HG02852 (cell line): ENCODE results near the gene SLC26A1.
A peak's percentile ranks its signal among the peaks of the same experiment; 100 is the strongest.

Experiments used
- ATAC-seq: cut with Tn5 transposase; IDR thresholded peaks from one replicate; pipeline ENCODE4 v1.9.1; 2021; ENCODE audit warnings: mild to moderate bottlenecking, moderate library complexity; ENCODE audit not compliant: unreplicated experiment

SLC26A1 gene

DNA sequence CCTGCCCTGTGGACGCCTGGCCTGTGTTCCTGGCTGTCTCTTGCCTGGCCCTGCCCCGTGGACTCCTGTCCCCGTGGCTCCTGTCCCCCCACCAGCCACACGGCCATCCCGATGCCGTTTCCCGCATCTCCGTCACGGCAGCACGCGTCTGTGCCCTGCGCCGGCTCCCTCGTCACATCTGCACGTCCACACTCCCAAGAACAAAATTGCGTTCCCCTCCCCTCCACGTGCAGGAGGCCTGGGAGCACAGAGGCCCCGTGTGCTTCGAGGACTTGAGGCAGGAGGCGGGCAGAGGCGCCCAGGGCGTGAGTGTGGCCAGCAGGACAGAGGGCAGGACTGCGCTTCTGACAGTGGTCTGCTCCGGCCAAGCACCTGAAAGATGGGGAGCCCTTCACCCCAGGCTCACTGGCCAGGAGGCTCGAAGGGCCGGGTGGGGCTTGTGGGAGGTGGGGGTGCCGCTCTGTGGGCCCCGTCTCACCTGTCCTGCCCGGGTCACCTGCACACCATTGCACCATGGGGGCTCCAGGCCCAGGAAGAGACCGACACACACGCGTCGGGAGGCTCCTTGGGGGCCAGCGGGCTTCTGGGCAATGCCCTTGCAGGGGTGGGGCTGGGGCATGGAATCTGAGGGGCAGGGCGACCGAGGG is 35.5 kb upstream of the SLC26A1 start:
- no peak for ATAC-seq

DNA sequence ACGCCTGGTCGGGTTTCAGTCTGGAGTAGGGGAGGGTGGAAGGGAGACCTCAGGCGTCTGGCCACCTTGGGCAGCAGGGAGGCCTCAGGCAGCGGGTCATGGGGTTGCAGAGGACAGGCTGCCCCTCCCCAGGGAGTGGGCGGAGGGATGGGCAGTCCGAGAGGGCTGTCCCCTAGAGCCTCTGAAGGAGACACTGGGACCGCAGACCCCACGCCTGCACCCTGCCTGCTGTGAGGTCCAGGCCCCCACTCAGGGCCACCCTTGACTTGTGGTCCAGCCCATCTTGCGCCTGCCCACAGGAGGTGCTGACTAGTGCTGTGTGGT is 34.7 kb upstream of the SLC26A1 start:
- no peak for ATAC-seq

DNA sequence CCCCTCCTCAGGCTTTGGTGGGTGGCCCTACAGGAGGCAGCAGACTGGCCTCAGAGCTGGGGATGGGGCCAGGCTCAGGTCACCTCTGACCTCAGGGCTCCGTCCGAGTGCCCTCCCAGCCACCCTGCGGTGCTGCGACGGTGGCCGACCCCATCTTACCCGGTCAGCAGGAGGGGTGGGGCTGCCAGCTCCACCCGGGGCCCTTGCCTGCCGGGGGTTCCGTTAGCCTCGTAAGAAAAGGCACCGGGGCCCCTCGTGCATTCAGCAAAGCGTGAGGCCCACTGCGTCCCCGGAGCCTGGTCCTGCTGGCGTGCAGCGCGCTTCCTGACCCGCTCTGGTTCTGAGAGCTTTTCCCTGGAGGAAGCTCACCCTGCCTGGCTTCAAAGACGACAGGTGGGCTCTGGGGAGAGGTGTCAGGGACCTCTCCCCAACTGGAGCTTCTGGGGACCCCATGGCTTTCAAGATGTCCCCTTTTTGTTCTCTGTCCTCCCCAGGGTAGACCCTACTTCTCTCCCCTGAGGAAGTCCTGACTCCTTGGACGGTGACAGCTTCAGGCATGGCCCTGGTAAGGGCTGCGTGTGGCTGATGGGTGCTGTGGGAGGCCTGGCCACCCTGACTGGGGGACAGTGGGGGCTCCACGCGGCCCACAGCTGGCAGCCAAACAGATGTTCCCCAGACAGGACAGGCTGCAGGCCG is 34.2 kb upstream of the SLC26A1 start:
- ATAC-seq = no peak

DNA sequence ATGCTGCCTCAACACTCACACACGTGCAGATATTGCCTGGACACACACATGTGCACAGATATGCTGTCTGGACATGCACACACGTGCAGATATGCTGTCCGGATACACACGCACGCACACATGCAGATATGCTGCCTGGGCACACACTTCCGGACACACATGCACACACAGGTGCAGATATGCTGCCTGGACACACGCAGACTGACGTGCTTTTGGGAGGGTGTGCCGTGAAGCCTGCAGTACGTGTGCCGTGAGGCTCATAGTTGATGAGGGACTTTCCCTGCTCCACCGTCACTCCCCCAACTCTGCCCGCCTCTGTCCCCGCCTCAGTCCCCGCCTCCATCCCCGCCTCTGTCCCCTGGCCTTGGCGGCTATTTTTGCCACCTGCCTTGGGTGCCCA is 32.9 kb upstream of the SLC26A1 start:
- ATAC-seq = peak; percentile 69

DNA sequence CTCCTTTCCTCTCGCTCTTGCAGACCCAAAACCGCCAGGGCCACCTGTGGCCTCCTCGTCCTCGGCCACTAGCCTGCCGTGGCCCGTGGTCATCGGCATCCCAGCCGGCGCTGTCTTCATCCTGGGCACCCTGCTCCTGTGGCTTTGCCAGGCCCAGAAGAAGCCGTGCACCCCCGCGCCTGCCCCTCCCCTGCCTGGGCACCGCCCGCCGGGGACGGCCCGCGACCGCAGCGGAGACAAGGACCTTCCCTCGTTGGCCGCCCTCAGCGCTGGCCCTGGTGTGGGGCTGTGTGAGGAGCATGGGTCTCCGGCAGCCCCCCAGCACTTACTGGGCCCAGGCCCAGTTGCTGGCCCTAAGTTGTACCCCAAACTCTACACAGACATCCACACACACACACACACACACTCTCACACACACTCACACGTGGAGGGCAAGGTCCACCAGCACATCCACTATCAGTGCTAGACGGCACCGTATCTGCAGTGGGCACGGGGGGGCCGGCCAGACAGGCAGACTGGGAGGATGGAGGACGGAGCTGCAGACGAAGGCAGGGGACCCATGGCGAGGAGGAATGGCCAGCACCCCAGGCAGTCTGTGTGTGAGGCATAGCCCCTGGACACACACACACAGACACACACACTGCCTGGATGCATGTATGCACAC is 31.8 kb upstream of the SLC26A1 start:
- no peak for ATAC-seq

DNA sequence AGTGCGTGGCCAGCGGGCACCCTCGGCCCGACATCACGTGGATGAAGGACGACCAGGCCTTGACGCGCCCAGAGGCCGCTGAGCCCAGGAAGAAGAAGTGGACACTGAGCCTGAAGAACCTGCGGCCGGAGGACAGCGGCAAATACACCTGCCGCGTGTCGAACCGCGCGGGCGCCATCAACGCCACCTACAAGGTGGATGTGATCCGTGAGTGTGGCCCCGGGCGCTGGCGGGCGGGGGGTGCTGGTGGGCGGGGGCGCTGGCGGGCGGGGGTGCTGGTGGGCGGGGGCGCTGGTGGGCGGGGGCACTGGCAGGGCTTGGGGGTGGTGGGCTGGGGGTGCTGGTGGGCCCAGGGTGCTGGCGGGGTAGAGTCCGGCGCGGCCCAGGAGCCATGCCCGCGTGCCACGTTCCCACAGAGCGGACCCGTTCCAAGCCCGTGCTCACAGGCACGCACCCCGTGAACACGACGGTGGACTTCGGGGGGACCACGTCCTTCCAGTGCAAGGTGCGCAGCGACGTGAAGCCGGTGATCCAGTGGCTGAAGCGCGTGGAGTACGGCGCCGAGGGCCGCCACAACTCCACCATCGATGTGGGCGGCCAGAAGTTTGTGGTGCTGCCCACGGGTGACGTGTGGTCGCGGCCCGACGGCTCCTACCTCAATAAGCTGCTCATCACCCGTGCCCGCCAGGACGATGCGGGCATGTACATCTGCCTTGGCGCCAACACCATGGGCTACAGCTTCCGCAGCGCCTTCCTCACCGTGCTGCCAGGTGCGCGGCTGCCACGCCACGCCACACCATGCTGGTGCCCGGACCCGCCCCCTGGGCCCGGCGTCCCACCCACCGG is 30.9 kb upstream of the SLC26A1 start:
- ATAC-seq = no peak

DNA sequence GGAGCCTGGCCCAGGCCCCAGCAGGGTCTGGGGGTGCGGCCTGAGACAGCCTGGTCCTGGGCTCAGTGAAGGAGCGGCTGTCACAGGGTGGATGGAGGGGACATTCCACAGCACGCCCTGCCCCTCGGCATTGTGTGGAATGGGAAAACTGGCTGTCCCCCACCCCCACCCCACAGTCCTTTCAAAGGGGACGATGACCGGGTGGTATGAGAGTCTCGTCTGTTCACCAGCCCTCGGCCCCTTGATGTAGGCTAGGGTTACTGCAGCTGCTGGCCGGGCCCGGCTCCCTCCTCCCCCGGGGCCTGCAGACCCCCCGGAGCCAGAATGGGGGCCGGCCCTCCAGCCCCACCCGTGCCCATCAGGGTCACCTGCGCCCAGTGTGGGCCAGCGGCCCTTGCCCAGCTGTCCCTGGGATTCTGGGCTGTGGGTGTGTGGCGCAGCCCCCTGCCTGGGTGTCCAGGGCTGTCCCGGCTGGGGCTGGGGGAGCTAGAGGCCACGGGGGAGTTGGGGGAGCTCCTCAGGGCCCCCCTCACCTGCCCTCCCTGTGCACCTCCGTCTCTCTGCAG is 30.0 kb upstream of the SLC26A1 start:
- ATAC-seq = no peak

DNA sequence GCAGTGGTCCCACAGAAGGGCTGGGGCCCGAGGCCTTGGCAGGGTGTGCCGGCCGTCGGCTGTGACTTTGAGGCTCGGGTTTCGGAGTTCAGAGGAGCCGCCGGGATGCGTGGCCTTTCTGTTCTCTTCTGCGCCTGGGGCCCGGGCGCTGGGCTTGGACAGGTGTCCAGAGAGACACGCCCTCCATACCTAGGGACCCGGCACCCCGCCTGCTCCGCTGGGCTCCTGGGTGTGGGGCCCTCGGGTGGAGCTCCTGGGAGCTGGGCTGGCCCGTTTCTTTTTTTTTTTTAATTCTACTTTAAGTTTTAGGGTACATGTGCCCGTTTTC is 29.5 kb upstream of the SLC26A1 start:
- no peak for ATAC-seq

DNA sequence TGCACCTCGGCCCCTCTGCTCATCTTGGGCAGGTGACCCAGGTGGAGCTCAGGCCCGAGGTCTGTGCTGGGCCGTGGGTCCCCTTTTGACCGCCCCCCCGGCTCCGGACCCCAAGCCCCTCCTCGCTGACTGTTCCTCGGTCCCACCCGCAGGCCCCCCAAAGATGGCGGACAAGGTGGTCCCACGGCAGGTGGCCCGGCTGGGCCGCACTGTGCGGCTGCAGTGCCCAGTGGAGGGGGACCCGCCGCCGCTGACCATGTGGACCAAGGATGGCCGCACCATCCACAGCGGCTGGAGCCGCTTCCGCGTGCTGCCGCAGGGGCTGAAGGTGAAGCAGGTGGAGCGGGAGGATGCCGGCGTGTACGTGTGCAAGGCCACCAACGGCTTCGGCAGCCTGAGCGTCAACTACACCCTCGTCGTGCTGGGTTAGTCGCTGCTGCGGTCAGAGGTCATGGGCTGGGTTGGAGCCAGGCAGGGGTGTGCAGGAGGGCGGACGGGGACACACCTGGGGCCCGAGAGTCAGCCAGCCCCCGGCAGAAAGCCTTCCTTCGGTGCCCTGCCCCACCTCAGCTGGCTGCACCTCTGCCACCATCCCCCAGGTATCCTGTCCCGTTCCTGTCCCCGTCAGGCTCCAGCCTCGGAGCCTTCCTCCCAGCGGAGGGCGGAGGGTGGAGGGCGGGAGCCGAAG is 29.0 kb upstream of the SLC26A1 start:
- ATAC-seq = no peak

DNA sequence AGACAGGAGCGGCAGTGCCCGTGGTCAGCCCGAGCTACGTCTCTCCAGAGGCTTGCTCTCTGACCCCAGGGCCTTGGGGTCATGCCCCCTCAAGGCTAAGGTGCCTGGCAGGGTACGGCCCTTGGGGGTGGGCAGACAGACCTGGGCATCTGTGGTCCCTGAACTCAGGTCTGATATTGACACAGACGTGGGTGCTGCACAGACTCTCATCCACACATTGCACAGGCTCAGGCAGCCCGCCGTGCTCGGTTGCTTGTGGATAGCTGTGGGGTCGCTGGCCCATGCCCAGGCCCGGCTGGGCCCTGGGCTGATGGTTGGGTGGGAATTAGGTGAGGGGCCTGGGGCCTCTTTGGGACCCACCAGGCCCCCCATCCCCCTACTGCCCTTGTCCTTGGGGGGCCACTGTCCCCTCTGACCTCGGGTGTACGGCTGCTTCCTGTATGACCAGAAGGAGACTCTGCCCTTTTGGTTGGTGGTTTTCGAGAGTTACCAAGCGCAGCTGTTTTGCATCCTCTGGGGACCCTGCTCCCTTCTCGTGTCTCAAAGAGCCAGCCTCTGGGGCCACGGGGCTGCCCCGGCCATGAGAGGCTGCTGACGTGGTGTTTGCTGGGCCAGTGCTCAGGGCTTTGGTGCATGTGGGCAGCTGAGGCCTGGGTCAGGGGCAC is 28.3 kb upstream of the SLC26A1 start:
- peak; percentile 48 for ATAC-seq

DNA sequence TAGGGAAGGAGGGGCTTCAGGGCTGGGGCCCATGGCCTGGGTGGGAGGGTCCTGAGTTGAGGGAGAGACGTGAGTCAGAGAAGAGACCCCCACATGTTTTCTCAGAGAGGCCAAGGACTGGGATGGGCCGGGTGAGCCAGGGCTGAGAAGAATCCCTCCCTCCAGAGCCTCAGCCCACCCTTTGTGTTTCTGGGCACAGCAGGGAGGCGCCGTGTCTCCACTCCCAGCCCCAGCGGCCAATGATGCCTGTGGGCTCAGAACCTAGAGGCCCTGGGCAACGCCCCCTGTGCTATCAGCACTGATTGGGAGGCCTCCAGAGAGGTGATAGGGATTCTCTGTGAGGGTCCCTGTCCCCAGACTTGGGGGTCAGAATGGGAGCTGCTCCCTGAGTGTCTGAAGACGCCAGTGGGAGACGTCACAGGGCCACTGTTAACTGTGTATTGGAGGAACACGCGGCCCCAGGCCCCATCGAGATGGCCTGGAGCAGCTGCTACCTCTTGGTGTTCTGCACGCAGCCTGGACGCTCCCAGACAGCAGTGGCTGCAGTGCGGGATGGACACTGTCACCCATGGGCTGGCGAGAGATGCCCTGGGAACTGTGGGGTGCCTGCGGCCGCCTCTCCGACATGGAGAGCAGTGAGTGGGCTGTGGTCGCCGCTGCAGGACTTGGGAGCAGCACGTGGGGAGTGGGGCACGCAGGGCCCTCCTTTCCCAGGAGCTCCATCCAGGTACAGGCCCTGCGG is 26.7 kb upstream of the SLC26A1 start:
- no peak for ATAC-seq

DNA sequence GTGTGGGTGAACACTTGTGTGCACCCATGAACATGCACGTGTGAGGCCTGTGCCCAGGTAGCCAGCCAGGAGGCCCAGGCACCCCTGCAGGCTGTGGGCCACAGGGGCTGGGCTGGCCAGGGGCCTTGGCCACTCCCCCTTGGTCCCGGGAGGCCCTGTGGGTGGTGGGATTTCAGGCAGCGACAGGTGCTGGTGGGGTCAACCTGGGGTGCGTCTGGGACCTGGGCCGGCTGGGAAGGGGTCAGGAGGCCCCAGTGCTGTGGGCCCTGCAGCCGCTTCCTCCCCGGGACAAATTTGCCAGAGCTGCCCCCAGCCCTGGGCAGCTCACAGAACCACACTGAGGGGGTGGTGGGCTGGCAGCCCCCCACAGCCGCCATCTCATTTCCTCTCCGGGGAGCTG is 26.1 kb upstream of the SLC26A1 start:
- no peak for ATAC-seq

DNA sequence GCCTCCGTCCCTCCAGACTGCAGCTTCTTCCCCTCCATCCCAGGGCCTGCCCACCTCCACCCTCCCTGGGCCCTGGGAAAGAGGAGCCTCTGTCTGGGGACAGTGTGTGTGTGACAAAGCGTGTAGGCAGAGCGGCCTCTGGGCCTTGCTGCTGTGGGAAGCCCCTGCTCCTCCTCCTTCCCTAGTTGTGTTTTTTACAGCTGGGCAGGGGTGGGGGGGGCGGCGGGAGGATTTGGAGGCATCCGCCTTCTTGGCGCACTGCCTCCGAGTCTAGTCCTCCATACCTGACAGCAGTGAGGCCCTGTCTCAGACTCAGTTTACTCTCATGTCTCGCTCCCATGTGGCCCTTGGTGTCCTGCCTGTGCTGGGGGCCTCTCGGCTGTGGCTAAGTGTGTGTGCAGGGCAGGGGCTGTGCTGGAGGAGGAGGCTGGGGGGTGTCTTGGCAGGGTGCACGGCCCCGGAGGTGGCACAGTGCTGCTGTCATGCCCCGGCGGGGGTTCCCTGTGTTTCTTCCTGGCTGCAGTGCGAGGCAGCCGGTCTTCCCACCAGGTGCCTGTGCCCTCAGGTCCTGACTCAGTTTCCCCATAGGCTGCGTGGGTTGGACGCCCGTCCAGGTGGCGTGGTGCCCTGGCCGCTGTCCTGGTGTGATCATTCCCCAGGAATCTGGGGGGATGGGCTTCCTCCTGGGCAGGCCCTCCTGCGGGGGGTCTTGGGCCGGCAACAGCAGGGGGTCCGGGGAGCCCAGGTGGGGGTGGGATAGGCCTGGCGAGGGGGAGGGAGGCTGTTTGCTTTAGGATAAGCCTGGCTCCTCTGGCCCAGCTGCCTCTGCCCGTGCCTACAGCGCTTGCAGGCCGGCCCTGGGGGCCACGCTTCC is 25.2 kb upstream of the SLC26A1 start:
- no peak for ATAC-seq

DNA sequence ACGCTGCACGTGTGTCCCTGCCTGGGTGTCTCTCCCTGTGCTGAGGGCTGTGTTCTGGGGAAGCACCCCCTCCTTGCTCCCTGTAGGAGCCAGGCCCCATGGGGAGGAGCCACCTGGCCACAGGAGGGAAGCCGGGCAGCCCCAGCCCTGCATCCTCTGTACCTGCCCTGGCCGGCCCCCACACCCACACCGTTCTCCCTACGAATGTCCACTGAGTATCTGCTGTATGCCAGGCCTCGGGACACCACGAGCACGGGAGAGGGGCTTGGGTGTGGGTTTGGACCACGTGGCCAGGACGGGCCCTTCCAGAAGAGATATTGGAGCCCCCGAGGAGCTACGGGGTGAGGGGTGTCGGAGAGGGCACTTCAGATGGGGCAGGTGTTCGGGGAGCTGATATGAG is 24.5 kb upstream of the SLC26A1 start:
- no peak for ATAC-seq

DNA sequence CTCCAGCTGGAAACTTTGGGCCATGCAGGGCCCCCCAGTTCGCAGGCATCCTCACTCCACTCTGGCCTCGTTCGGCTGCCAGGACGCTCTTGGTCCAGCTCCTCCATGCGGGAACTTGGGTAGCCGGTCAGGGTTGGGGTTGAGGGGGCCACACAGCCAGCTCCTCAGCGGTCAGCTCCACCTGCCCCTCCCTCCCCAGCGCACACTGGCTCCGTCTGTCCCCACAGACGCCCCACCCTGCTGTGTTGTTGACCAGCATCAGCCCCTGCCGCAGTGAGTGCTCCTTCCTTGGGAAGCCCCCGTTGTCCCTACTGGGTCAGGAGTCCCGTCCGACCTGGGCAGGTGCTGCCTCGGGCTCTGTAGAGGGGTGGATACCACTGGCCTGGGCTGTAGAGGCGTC is 24.0 kb upstream of the SLC26A1 start:
- no peak for ATAC-seq

DNA sequence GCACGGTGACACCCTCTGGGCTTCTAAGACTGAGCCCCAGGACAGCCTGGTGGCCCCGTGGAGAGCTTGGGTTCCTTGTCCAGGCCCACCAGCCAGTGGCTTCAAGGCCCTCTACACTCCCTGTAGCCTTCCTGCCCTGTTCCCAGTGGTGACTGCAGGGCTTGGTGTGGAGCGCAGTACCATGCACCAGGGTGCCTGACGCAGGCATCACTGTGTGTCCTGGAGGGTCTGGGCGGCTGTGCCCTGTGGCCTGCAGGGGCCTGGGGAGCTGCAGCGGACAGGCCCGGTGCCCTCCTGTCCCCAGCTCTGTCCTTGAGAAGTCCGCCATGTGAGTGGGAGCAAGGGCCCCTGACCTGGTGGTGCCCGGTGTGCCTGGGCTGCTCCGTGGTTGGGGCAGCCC is 22.5 kb upstream of the SLC26A1 start:
- no peak for ATAC-seq

DNA sequence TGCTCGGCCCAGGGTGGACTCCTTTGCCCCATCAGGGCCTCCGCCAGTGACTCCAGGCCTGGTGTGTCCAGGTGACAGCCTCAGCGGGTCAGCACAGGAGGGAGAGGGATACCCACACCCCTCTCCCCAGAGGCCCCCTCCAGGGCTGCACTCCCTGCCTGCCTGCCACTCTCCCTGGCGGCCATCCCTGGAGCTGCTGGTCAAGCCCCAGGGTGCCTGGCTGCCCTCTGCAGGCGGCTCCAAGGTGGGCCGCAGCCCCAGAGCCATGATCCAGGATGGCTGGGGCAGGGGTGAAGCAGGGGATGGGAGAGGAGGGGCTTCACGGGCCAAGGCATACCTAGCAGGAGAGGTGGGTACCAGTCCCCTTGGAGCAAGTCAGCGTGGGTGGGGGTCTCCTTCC is 22.0 kb upstream of the SLC26A1 start:
- no peak for ATAC-seq

DNA sequence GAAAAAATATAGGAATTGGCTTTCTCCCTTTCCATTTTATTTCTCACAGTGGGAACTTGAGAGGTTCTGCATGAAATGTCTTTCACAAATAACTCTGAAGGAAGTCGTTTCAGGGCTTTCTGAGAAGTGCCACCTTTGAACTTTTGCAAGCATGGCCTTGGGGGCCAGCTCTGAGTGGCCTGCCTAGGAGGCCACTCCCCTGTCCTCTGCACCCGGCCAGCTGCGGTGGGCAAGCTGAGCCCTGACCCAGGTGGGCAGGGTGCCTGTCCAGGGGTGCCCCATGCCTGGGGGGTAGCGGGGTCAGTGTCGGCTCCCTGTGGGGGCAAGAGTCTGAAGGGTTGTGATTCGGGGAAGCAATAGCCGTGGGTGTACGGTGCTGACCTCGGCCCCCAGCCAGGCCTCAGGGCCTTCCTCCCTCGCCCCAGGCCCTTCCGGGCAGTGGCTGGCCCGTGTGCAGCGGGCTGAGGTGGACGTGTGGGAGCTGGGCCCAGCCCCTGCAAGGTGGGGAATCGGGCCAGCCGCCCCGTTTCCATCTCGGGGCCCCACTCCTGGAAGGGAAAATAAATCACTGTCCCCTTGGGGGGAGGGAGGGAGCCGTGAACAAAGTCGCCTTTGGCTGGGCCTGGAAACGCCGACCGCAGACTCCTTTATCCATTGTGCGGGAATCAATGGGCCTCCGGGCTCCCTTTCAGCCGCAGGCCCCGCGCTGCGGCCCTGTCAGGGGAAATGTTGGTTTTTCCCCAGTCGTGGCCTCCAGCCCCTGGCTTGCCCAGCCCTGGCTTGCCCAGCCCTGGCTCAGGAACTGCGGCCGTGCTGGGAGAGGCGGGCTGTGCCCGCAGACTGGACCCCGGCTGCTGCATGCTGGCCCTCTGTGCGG is 21.3 kb upstream of the SLC26A1 start:
- no peak for ATAC-seq
